ENCODE results near the gene PUM1. TPM values are rescaled to one million over a fixed set of nuclear protein-coding genes. Genes with fewer than 3 reads are reported as not detected.

PUM1 gene
- total and polyA plus RNA-seq, 7 experiments from 2014 or later: 114 to 226 (median 154) TPM

GRCh38 chr1:30884723-30885122 is 180.8 kb downstream of the PUM1 start:
- Histone ChIP-seq H3K4me1 (ENCODE audit: control insufficient read depth in 2 of 2, insufficient read depth in 2 of 2, low read length in 2 of 2) (no peaks in the 10 kb centered on the region), H3K27ac (ENCODE audit: low read depth, low read length) (no peak overlapping the region), H3K4me3 (ENCODE audit: low read length) (no peak overlapping the region), H3K27me3 (ENCODE audit: control insufficient read depth in 2 of 2, insufficient read depth in 2 of 2, low read length in 2 of 2) (no peaks in the 10 kb centered on the region), H3K36me3 (ENCODE audit: control insufficient read depth in 2 of 3, insufficient read depth in 3 of 3, low read length in 3 of 3) (no peaks in the 10 kb centered on the region), H3K9me3 (ENCODE audit: control insufficient read depth in 2 of 3, low read length in 3 of 3) (no peaks in the 10 kb centered on the region)
- Mint-ChIP-seq H3K4me3 (no peak overlapping the region), H3K36me3 (no peaks in the 10 kb centered on the region), H3K4me1 (peaks cover 0 to 8% (median 0%) of the 10 kb centered on the region in 7 donors), H3K9me3 (no peaks in the 10 kb centered on the region), H3K27me3 (peaks cover 0 to 33% (median 7%) of the 10 kb centered on the region in 5 donors), H3K27ac (no peak overlapping the region)
- ATAC-seq: no peak
- no peak for DNase-seq
- intact Hi-C loops (cut with micrococcal nuclease): no loop called here
- ChIA-PET CTCF (no interaction called here), POLR2A (no interaction called here)

- Histone ChIP-seq H3K36me3 (ENCODE audit: control insufficient read depth in 2 of 3, insufficient read depth in 3 of 3, low read length in 3 of 3) (no peaks in the 10 kb centered on the region), H3K4me1 (ENCODE audit: control insufficient read depth in 2 of 2, insufficient read depth in 2 of 2, low read length in 2 of 2) (no peaks in the 10 kb centered on the region), H3K9me3 (ENCODE audit: control insufficient read depth in 2 of 3, low read length in 3 of 3) (no peaks in the 10 kb centered on the region), H3K27ac (ENCODE audit: low read depth, low read length) (no peak overlapping the region), H3K4me3 (ENCODE audit: low read length) (no peak overlapping the region), H3K27me3 (ENCODE audit: control insufficient read depth in 2 of 2, insufficient read depth in 2 of 2, low read length in 2 of 2) (no peaks in the 10 kb centered on the region)
- no peak for DNase-seq
- intact Hi-C loops (cut with micrococcal nuclease): no loop called here
- no peaks in the 10 kb centered on the region for H3K9me3 Mint-ChIP-seq
- no peak overlapping the region for H3K4me3 Mint-ChIP-seq
- no peaks in the 10 kb centered on the region for H3K36me3 Mint-ChIP-seq
- H3K27ac Mint-ChIP-seq: no peak overlapping the region
- no peak for ATAC-seq
- H3K4me1 Mint-ChIP-seq: peaks cover 0 to 8% (median 0%) of the 10 kb centered on the region in 7 donors
- POLR2A ChIA-PET: no interaction called here
- H3K27me3 Mint-ChIP-seq: peaks cover 4 to 41% (median 7%) of the 10 kb centered on the region in 5 donors
- CTCF ChIA-PET: interaction anchor here (0.6 kb wide), 1 partner anchor 80 kb away, joined by 3 read pairs; no protein-coding TSS in a partner anchor
Observed at GRCh38 chr1:30883389-30884172, 181.9 kb downstream of the PUM1 start.

GRCh38 chr1:30882678-30883388 is 182.7 kb downstream of the PUM1 start:
- H3K36me3 ChIP-seq (ENCODE audit: control insufficient read depth in 2 of 3, insufficient read depth in 3 of 3, low read length in 3 of 3): no peaks in the 10 kb centered on the region
- CTCF ChIA-PET: no interaction called here

More at GRCh38 chr1:30882678-30883388, 182.7 kb downstream of the PUM1 start:
- no peaks in the 10 kb centered on the region for H3K4me1 ChIP-seq (ENCODE audit: control insufficient read depth in 2 of 2, insufficient read depth in 2 of 2, low read length in 2 of 2)
- H3K4me3 ChIP-seq (ENCODE audit: low read length): no peak overlapping the region
- H3K27me3 ChIP-seq (ENCODE audit: control insufficient read depth in 2 of 2, insufficient read depth in 2 of 2, low read length in 2 of 2): no peaks in the 10 kb centered on the region
- DNase-seq (no peak), ATAC-seq (no peak)
- intact Hi-C loops (cut with micrococcal nuclease): no loop called here
- POLR2A ChIA-PET: no interaction called here
- Mint-ChIP-seq H3K4me1 (peaks cover 0 to 8% (median 0%) of the 10 kb centered on the region in 7 donors), H3K9me3 (no peaks in the 10 kb centered on the region), H3K4me3 (no peak overlapping the region), H3K27me3 (peaks cover 4 to 43% (median 11%) of the 10 kb centered on the region in 5 donors), H3K27ac (no peak overlapping the region), H3K36me3 (no peaks in the 10 kb centered on the region)
- no peaks in the 10 kb centered on the region for H3K9me3 ChIP-seq (ENCODE audit: control insufficient read depth in 2 of 3, low read length in 3 of 3)
- no peak overlapping the region for H3K27ac ChIP-seq (ENCODE audit: low read depth, low read length)

Other genes with a start within 250 kb of the PUM1 start
- gene SDC3, start 157.0 kb downstream of the PUM1 start, total RNA-seq: under 1 TPM; 0.19 to 0.42 (median 0.30) TPM
- gene SDC3, start 157.0 kb downstream of the PUM1 start, polyA plus RNA-seq: under 1 TPM in 1 of 2 donors, not detected in 1; 0.07 TPM
- gene NKAIN1, start 174.2 kb upstream of the PUM1 start, total RNA-seq: not detected
- gene NKAIN1, start 174.2 kb upstream of the PUM1 start, polyA plus RNA-seq: not detected
- 10 to 100 TPM; 53.5 to 88.5 (median 62.1) TPM for gene SNRNP40, start 231.1 kb upstream of the PUM1 start, total RNA-seq
- 100 to 1,000 TPM in 1 of 2 donors, 10 to 100 TPM in 1; 95.9 to 104 TPM for gene SNRNP40, start 231.1 kb upstream of the PUM1 start, polyA plus RNA-seq
- 10 to 100 TPM; 10.3 to 23.8 (median 20.1) TPM for gene ZCCHC17, start 231.3 kb upstream of the PUM1 start, total RNA-seq
- gene ZCCHC17, start 231.3 kb upstream of the PUM1 start, polyA plus RNA-seq: 10 to 100 TPM; 43.1 to 43.4 TPM

Measured in naive thymus-derived CD4-positive, alpha-beta T cell (primary cell).